Urinary bladder (tissue), 4 donors: ENCODE results near the gene CEMIP. TPM values are rescaled to one million over a fixed set of nuclear protein-coding genes. Genes with fewer than 3 reads are reported as not detected.

Experiments used
- DNase-seq: peaks from one replicate; pipeline ENCODE4 v3.0.0-alpha.2; 2015; ENCODE audit errors: extremely low spot score
- H3K27ac ChIP-seq: one replicate; pipeline ENCODE4 v1.5.1; 2013; ENCODE audit warnings: low read depth, mild to moderate bottlenecking, moderate library complexity
- H3K36me3 ChIP-seq: one replicate; pipeline ENCODE4 v1.6.1; 2013; ENCODE audit warnings: mild to moderate bottlenecking, moderate library complexity; ENCODE audit not compliant: insufficient read depth
- H3K4me1 ChIP-seq: one replicate; pipeline ENCODE4 v1.6.1; 2013; ENCODE audit warnings: mild to moderate bottlenecking, moderate library complexity; ENCODE audit not compliant: insufficient read depth
- H3K4me3 ChIP-seq: one replicate; pipeline ENCODE4 v1.5.1; 2013; ENCODE audit warnings: low read depth, low read length
- WGBS: extraction: QIAGEN DNeasy Blood & Tissue Kit; methylation state at CpG from one replicate; pipeline ENCODE4 v1.1.7; 2013; 5-methylcytosine and 5-hydroxymethylcytosine counted together
- polyA plus RNA-seq: library from polyadenylated mRNA; stranded (reverse); fragments of 200-250 nt; gene quantifications from one replicate; pipeline ENCODE4 v1.2.3, GENCODE V29; 2013
- total RNA-seq: library from RNA; depleted of rRNA; stranded (reverse); fragments of >200 nt; gene quantifications from one replicate; pipeline ENCODE4 v1.2.3, GENCODE V29; 2014
- donor health status: healthy with polysubstance abuse.
- donor health status: healthy.

The CEMIP gene
- total and polyA plus RNA-seq, 2 donors = 0.25 to 1.3 TPM

- H3K27ac ChIP-seq = no peak overlapping the region
- no peaks in the 10 kb centered on the region for H3K36me3 ChIP-seq
- 5% methylated on average over 40 of the region's 40 CpGs for WGBS
- no peak for DNase-seq
- no peak overlapping the region for H3K4me3 ChIP-seq
- no peaks in the 10 kb centered on the region for H3K4me1 ChIP-seq
These were observed 1.4 kb downstream of the CEMIP start for GRCh38 chr15:80780416-80781221.

GRCh38 chr15:80783260-80783659 is 4.1 kb downstream of the CEMIP start:
- DNase-seq = no peak
- Histone ChIP-seq H3K4me1 (no peaks in the 10 kb centered on the region), H3K4me3 (no peak overlapping the region), H3K27ac (no peak overlapping the region), H3K36me3 (no peaks in the 10 kb centered on the region)

GRCh38 chr15:80785335-80785734 is 6.2 kb downstream of the CEMIP start:
- 89% methylated on average over 5 of the region's 5 CpGs for WGBS
- Histone ChIP-seq H3K27ac (no peak overlapping the region), H3K4me3 (no peak overlapping the region), H3K4me1 (no peaks in the 10 kb centered on the region), H3K36me3 (no peaks in the 10 kb centered on the region)
- DNase-seq = no peak

GRCh38 chr15:80785811-80786354 is 6.7 kb downstream of the CEMIP start:
- WGBS = 95% methylated on average over 5 of the region's 5 CpGs
- H3K4me3 ChIP-seq = no peak overlapping the region
- H3K4me1 ChIP-seq = no peaks in the 10 kb centered on the region
- DNase-seq = no peak
- no peaks in the 10 kb centered on the region for H3K36me3 ChIP-seq
- no peak overlapping the region for H3K27ac ChIP-seq

- DNase-seq = no peak
- H3K4me1 ChIP-seq = no peaks in the 10 kb centered on the region
- H3K36me3 ChIP-seq = no peaks in the 10 kb centered on the region
- no peak overlapping the region for H3K27ac ChIP-seq
- H3K4me3 ChIP-seq = no peak overlapping the region
- WGBS = 78% methylated on average over 3 of the region's 3 CpGs
These were observed 8.1 kb downstream of the CEMIP start for GRCh38 chr15:80787316-80787715.

- WGBS = 58% methylated on average over 6 of the region's 6 CpGs
- H3K4me1 ChIP-seq = no peaks in the 10 kb centered on the region
- no peak overlapping the region for H3K4me3 ChIP-seq
- H3K27ac ChIP-seq = no peak overlapping the region
- no peak for DNase-seq
- H3K36me3 ChIP-seq = no peaks in the 10 kb centered on the region
These were observed 9.4 kb downstream of the CEMIP start for GRCh38 chr15:80788536-80788935.

GRCh38 chr15:80789296-80789695 is 10.1 kb downstream of the CEMIP start:
- 63% methylated on average over 5 of the region's 5 CpGs for WGBS
- no peak for DNase-seq
- H3K4me3 ChIP-seq = no peak overlapping the region
- no peak overlapping the region for H3K27ac ChIP-seq
- H3K36me3 ChIP-seq = no peaks in the 10 kb centered on the region
- H3K4me1 ChIP-seq = no peaks in the 10 kb centered on the region

GRCh38 chr15:80789796-80790195 is 10.6 kb downstream of the CEMIP start:
- no peak overlapping the region for H3K4me3 ChIP-seq
- no peak overlapping the region for H3K27ac ChIP-seq
- DNase-seq = no peak
- H3K4me1 ChIP-seq = no peaks in the 10 kb centered on the region
- 80% methylated on average over 4 of the region's 4 CpGs for WGBS
- no peaks in the 10 kb centered on the region for H3K36me3 ChIP-seq

GRCh38 chr15:80790236-80790635 is 11.1 kb downstream of the CEMIP start:
- DNase-seq = no peak
- no peaks in the 10 kb centered on the region for H3K4me1 ChIP-seq
- H3K36me3 ChIP-seq = no peaks in the 10 kb centered on the region
- no peak overlapping the region for H3K27ac ChIP-seq
- H3K4me3 ChIP-seq = no peak overlapping the region
- WGBS = 92% methylated on average over 5 of the region's 5 CpGs

- Histone ChIP-seq H3K27ac (no peak overlapping the region), H3K4me3 (no peak overlapping the region), H3K4me1 (no peaks in the 10 kb centered on the region), H3K36me3 (no peaks in the 10 kb centered on the region)
- DNase-seq = no peak
- 92% methylated on average over 1 of the region's 1 CpG for WGBS
These were observed 11.8 kb downstream of the CEMIP start for GRCh38 chr15:80791004-80791403.

- 69% methylated on average over 5 of the region's 5 CpGs for WGBS
These were observed 17.2 kb downstream of the CEMIP start for GRCh38 chr15:80796407-80796806.

GRCh38 chr15:80798911-80799310 is 19.7 kb downstream of the CEMIP start:
- no peak for DNase-seq
- WGBS = 70% methylated on average over 3 of the region's 3 CpGs
- Histone ChIP-seq H3K36me3 (no peaks in the 10 kb centered on the region), H3K4me1 (no peaks in the 10 kb centered on the region), H3K4me3 (no peak overlapping the region), H3K27ac (no peak overlapping the region)

More at GRCh38 chr15:80796407-80796806, 17.2 kb downstream of the CEMIP start:
- H3K4me3 ChIP-seq = no peak overlapping the region
- no peaks in the 10 kb centered on the region for H3K4me1 ChIP-seq
- no peak overlapping the region for H3K27ac ChIP-seq
- no peak for DNase-seq
- H3K36me3 ChIP-seq = no peaks in the 10 kb centered on the region

GRCh38 chr15:80800067-80800466 is 20.9 kb downstream of the CEMIP start:
- no peaks in the 10 kb centered on the region for H3K36me3 ChIP-seq
- no peak for DNase-seq
- H3K4me3 ChIP-seq = no peak overlapping the region
- H3K27ac ChIP-seq = no peak overlapping the region
- 73% methylated on average over 5 of the region's 5 CpGs for WGBS
- no peaks in the 10 kb centered on the region for H3K4me1 ChIP-seq

GRCh38 chr15:80801891-80802680 is 22.9 kb downstream of the CEMIP start:
- H3K27ac ChIP-seq = no peak overlapping the region
- H3K4me1 ChIP-seq = no peaks in the 10 kb centered on the region
- H3K36me3 ChIP-seq = no peaks in the 10 kb centered on the region
- no peak overlapping the region for H3K4me3 ChIP-seq
- no peak for DNase-seq
- WGBS = 77% methylated on average over 10 of the region's 10 CpGs
